MM.1S (cell line): Measurements from ENCODE around the gene ATP8B4.

Experiments used
- DNase-seq: peaks from one replicate; pipeline ENCODE4 v3.0.0-alpha.2; 2015
- H2AFZ ChIP-seq: fragments of 300-600 bp; sonication (generic); 2 replicates; pipeline ENCODE4 v1.6.0; 2016; ENCODE audit warnings: antibody characterized with exemption, low read length
- H3F3A ChIP-seq: fragments of 300-600 bp; sonication (generic); 2 replicates; pipeline ENCODE4 v1.6.1; 2016; ENCODE audit warnings: mild to moderate bottlenecking, antibody characterized with exemption, low read length, moderate library complexity, mixed read lengths; ENCODE audit not compliant: insufficient read depth
- H3K27ac ChIP-seq: fragments of 300-600 bp; sonication (generic); 2 replicates; pipeline ENCODE4 v1.5.1; 2016; ENCODE audit warnings: mild to moderate bottlenecking, low read length
- H3K27me3 ChIP-seq: fragments of 300-600 bp; sonication (generic); replicated peaks from 2 replicates; pipeline ENCODE4 v1.6.0; 2016; ENCODE audit warnings: low read length; ENCODE audit not compliant: insufficient read depth
- H3K36me3 ChIP-seq: fragments of 300-600 bp; sonication (generic); replicated peaks from 2 replicates; pipeline ENCODE4 v1.6.1; 2016; ENCODE audit warnings: mild to moderate bottlenecking, low read length, mixed read lengths; ENCODE audit not compliant: insufficient read depth
- H3K4me1 ChIP-seq: fragments of 300-600 bp; sonication (generic); 2 replicates; pipeline ENCODE4 v1.6.1; 2016; ENCODE audit warnings: low read length, mixed read lengths
- H3K4me2 ChIP-seq: fragments of 300-600 bp; sonication (generic); 2 replicates; pipeline ENCODE4 v1.6.0; 2016; ENCODE audit warnings: low read depth, low read length
- H3K4me3 ChIP-seq: fragments of 300-600 bp; sonication (generic); 2 replicates; pipeline ENCODE4 v1.5.1; 2016; ENCODE audit warnings: low read length, mixed read lengths
- H3K79me2 ChIP-seq: fragments of 300-600 bp; sonication (generic); 2 replicates; pipeline ENCODE4 v1.6.1; 2016; ENCODE audit warnings: mixed run types, low read length, mixed read lengths
- H3K9ac ChIP-seq: fragments of 300-600 bp; sonication (generic); 2 replicates; pipeline ENCODE4 v1.6.1; 2016; ENCODE audit warnings: low read length, mixed read lengths
- H3K9me2 ChIP-seq: fragments of 300-600 bp; sonication (generic); replicated peaks from 2 replicates; pipeline ENCODE4 v1.6.1; 2016; ENCODE audit warnings: mild to moderate bottlenecking, low read length, mixed read lengths; ENCODE audit not compliant: insufficient read depth
- H3K9me3 ChIP-seq: fragments of 300-600 bp; sonication (generic); replicated peaks from 2 replicates; pipeline ENCODE4 v1.6.1; 2016; ENCODE audit warnings: mild to moderate bottlenecking, low read length, mixed read lengths; ENCODE audit not compliant: insufficient read depth
- H4K20me1 ChIP-seq: fragments of 300-600 bp; sonication (generic); 2 replicates; pipeline ENCODE4 v1.6.1; 2016; ENCODE audit warnings: mild to moderate bottlenecking, low read length, moderate library complexity, mixed read lengths; ENCODE audit not compliant: insufficient read depth
- EZH2 ChIP-seq: fragments of 300-600 bp; sonication (generic); optimal IDR thresholded peaks from 2 replicates; pipeline ENCODE3; 2017; ENCODE audit warnings: low read depth, mild to moderate bottlenecking, antibody characterized with exemption, low read length, mixed read lengths
- EZH2phosphoT487 ChIP-seq: fragments of 300-600 bp; sonication (generic); IDR thresholded peaks from 2 replicates; pipeline ENCODE4 v1.6.1; 2018; ENCODE audit warnings: antibody characterized with exemption, low read length
- TF ChIP-seq, protein P1 (sequence below): fragments of 300-600 bp; sonication (generic); IDR thresholded peaks from 2 replicates; pipeline ENCODE4 v1.5.1; 2016; ENCODE audit warnings: antibody characterized with exemption, low read length, mixed read lengths

ATP8B4 gene

GRCh38 chr15:50084932-50085331 lies 34.1 kb downstream of the ATP8B4 start:
- Histone ChIP-seq H3K9ac (no peak overlapping the region), H3K9me3 (no peaks in the 10 kb centered on the region), H3K4me3 (no peak overlapping the region), H3K27ac (no peak overlapping the region), H3K27me3 (no peaks in the 10 kb centered on the region), H3K4me2 (no peak overlapping the region), H4K20me1 (no peaks in the 10 kb centered on the region), H3K79me2 (no peaks in the 10 kb centered on the region), H3K9me2 (no peaks in the 10 kb centered on the region), H3K36me3 (no peaks in the 10 kb centered on the region), H3F3A (no peaks in the 10 kb centered on the region), H3K4me1 (no peaks in the 10 kb centered on the region), H2AFZ (no peak overlapping the region)
- no peak for DNase-seq
- TF ChIP-seq, protein P1, sequence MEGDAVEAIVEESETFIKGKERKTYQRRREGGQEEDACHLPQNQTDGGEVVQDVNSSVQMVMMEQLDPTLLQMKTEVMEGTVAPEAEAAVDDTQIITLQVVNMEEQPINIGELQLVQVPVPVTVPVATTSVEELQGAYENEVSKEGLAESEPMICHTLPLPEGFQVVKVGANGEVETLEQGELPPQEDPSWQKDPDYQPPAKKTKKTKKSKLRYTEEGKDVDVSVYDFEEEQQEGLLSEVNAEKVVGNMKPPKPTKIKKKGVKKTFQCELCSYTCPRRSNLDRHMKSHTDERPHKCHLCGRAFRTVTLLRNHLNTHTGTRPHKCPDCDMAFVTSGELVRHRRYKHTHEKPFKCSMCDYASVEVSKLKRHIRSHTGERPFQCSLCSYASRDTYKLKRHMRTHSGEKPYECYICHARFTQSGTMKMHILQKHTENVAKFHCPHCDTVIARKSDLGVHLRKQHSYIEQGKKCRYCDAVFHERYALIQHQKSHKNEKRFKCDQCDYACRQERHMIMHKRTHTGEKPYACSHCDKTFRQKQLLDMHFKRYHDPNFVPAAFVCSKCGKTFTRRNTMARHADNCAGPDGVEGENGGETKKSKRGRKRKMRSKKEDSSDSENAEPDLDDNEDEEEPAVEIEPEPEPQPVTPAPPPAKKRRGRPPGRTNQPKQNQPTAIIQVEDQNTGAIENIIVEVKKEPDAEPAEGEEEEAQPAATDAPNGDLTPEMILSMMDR = no peak
- TF ChIP-seq EZH2 (no peak), EZH2phosphoT487 (no peak)

DNA sequence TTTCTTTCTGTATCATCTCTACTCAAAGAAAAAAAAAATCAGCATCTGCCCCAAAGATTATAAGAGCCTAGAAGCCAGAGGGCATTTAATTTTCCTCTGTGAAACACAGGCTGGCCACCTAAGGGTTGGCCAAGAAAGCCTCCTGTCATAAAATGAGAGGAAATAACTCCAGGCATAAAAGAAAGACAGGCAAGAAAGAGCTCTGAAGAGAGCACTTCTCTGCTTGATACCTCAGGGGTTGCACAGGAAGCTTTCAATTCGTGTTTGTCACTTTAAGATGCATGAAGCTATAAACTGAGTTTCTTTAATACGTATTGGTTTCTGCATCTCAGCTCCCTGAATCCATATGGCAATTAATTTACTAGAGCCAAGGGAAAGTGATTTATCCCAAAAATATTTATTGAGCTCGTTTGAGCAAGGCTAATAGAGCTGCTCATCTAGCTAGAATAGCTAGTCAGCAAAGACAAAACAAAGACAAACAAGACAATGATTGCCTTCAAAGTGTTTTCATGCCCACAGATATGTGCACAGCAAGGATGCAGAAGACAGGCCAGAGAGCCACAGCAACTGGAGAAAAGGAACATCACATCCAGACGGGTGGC lies 35.5 kb downstream of the ATP8B4 start:
- H3K4me1 ChIP-seq = no peaks in the 10 kb centered on the region
- no peaks in the 10 kb centered on the region for H3K9me3 ChIP-seq
- H4K20me1 ChIP-seq = no peaks in the 10 kb centered on the region
- H3K36me3 ChIP-seq = no peaks in the 10 kb centered on the region
- no peaks in the 10 kb centered on the region for H3F3A ChIP-seq
- H3K79me2 ChIP-seq = no peaks in the 10 kb centered on the region
- H3K9me2 ChIP-seq = no peaks in the 10 kb centered on the region
- H2AFZ ChIP-seq = no peak overlapping the region
- DNase-seq = no peak
- no peak overlapping the region for H3K9ac ChIP-seq
- H3K27ac ChIP-seq = no peak overlapping the region
- no peak overlapping the region for H3K4me2 ChIP-seq
- H3K4me3 ChIP-seq = no peak overlapping the region
- no peak for TF ChIP-seq EZH2phosphoT487
- TF ChIP-seq EZH2 = no peak
- TF ChIP-seq, protein P1 = no peak
- no peaks in the 10 kb centered on the region for H3K27me3 ChIP-seq

GRCh38 chr15:50082066-50082465 lies 37.0 kb downstream of the ATP8B4 start:
- no peaks in the 10 kb centered on the region for H3K9me2 ChIP-seq
- DNase-seq = no peak
- no peaks in the 10 kb centered on the region for H3K36me3 ChIP-seq
- H4K20me1 ChIP-seq = no peaks in the 10 kb centered on the region
- no peak overlapping the region for H3K27ac ChIP-seq
- no peak overlapping the region for H2AFZ ChIP-seq
- no peaks in the 10 kb centered on the region for H3K79me2 ChIP-seq
- H3K27me3 ChIP-seq = no peaks in the 10 kb centered on the region
- H3K9me3 ChIP-seq = no peaks in the 10 kb centered on the region
- no peak overlapping the region for H3K4me3 ChIP-seq
- H3K4me2 ChIP-seq = no peak overlapping the region
- H3K9ac ChIP-seq = no peak overlapping the region
- H3F3A ChIP-seq = no peaks in the 10 kb centered on the region
- TF ChIP-seq EZH2 (no peak), EZH2phosphoT487 (no peak)
- TF ChIP-seq, protein P1 = no peak
- no peaks in the 10 kb centered on the region for H3K4me1 ChIP-seq
